ENCODE measurements around the gene OSBPL5.

OSBPL5 gene

DNA sequence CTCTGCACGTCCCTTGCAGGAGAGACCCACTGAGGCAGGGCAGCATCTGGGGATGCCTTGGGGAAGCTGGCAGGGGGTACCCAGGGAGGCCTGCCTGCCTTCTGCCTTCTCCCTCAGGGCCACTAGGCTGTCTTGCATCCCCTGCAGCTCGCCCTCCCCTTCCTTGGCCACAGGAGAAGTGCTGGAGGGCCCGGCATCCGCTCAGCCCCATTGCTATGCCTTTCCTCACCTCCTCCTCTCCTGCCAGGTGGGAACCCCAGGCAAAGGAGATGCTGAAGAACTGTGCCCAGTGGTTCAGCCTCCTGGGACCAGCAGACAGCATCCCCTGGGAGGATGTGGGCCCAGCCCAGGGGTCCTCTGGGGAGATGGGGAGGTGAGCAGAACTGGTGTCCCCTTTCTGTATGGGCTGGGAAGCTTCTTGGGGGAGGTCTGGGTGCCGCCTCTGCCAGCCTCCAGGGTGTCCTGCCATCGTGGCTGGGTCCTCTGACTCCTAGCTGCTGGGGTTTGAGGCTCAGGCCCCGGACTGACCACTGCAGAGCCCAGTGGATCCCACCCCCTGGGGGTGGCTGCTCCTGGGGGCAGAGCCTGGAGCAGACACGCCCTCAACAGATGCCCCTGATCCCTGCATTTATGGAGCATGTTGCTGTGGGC lies 32.9 kb upstream of the OSBPL5 start:
- DNase-seq (ENCODE audit: insufficient read length, low spot score) (no peak), FAIRE-seq (no peak)
- no peak for TF ChIP-seq CTCF (IDR thresholded peaks at IDR 0.05; ENCODE audit: insufficient read depth, missing control alignments)

- no peak for FAIRE-seq
- no peak for TF ChIP-seq CTCF (IDR thresholded peaks at IDR 0.05; ENCODE audit: insufficient read depth, missing control alignments)
- no peak for DNase-seq (ENCODE audit: insufficient read length, low spot score)
Observed at GRCh38 chr11:3197044-3197695, 32.1 kb upstream of the OSBPL5 start.

- FAIRE-seq = no peak
- TF ChIP-seq CTCF (IDR thresholded peaks at IDR 0.05; ENCODE audit: insufficient read depth, missing control alignments) = no peak
- DNase-seq (ENCODE audit: insufficient read length, low spot score) = no peak
Observed at GRCh38 chr11:3196161-3197043, 31.3 kb upstream of the OSBPL5 start.

DNA sequence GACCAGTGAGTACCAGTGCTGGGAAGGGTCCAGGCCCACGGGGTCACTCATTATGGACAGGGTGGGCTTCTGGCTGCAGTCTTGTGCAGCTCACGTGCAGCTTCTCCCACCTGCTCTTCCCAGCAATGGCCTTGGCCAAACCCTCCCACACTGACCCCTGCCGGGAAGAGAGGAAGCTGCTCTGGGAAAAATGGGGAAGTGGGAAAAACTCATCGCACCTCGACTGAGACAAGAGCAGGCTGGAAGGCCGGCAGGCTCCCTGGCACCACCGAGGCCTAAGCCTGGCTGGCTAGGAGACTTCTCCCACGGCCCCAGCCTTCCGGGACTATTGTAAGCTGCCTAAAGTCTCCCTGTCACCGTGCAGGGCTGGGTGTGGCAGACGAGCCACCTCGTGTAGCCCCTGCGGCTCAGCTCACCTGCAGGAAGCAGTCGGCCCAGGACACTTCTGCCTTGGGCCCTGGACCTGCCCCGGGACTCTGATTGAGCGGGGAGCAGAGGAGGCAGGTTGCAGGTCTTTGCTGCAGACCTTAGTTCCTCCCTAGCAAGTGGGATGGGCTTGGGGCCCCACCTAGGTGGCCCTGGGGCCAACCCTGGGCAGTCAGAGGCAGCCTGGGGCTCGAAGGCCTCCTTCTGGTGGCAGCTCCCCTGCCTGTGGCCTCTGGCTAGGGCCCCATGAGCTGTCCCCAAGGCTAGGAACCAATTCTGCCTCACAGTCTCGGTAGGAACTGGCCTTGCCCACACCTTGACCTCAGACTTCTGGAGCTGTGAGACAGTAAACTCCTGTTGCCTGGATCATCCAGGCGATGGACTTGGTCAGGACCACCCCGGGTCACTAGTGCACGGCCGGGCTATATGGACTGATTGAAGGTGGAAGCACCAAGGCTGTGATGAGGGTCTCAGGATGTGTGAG lies 30.4 kb upstream of the OSBPL5 start:
- TF ChIP-seq CTCF (IDR thresholded peaks at IDR 0.05; ENCODE audit: insufficient read depth, missing control alignments) = peak; percentile 47
- FAIRE-seq = no peak
- no peak for DNase-seq (ENCODE audit: insufficient read length, low spot score)

DNA sequence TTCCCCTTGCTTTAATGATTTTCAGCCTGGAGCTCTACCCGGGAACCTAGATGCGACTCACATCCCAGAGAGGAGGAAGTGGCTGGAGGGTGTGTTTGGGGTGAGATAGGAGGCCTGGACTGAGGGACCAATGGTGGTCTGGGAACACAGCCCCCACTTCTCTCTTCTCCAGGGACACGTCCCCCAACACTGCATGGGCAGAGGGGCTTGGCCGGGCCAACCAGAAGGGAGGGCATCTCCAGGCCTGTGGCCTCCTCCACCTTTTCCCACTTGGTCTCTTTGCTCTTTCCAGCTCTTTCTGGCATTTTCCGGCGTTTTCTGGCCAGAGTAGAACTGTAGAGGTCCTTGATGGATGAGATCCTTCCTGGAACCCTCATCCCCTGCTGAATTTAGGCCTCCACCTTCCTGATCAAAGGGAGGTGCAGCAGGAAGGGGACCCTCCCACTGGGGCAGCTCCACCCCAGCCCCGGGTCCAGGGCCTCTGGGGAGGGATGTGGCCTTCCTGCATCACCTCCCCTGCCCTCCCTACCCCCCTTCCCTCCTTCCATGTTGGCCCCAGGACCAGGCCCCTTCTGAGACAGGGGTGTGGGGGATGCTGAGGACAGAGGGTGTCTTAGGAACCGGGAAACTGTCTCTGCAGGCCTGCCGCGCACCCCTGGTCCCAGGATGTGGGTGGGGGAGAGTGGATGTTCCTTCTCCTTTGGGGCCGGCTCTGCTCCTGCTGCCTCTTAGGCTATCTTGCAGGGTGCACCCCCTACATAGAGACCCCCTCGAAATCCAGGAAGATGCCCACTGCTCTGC lies 29.1 kb upstream of the OSBPL5 start:
- DNase-seq (ENCODE audit: insufficient read length, low spot score) (no peak), FAIRE-seq (no peak)
- TF ChIP-seq CTCF (IDR thresholded peaks at IDR 0.05; ENCODE audit: insufficient read depth, missing control alignments) = no peak

DNA sequence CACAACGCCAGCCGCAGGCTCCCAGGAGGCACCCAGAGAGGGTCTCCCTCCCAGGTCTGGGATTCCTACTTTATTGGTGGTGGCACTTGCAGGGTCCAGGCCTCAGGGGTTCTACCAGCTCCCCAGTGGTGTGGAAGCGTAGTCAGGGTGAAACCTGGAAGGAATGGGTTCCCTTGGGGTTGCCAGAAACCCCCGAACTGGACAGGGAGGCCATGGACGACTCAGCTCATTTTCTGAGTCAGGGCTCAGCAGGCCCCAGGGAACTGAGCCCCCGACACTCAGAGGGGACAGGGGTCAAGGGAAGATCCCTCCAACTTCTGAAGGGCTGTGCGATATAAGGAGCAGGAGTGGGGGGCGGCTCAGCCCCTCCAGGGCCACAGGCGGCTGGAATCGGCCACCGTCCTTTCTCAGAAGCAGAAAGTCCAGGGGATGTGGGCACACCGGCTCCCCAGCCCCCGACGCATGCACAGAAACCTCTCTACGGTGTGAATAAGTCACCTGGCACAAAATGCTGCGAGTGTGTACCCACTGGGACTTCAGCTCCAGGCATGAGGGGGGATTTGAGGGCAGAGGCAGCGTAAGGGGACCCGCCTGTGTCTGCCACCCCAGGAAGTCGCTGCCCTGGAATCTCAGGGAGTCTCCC lies 28.4 kb upstream of the OSBPL5 start:
- TF ChIP-seq CTCF (IDR thresholded peaks at IDR 0.05; ENCODE audit: insufficient read depth, missing control alignments) = no peak
- DNase-seq (ENCODE audit: insufficient read length, low spot score) (no peak), FAIRE-seq (no peak)

Data from D721Med (cell line).